Neural progenitor cell (in vitro differentiated cells): ENCODE measurements around the gene NDUFAF8. TPM values are rescaled to one million over a fixed set of nuclear protein-coding genes. Genes with fewer than 3 reads are reported as not detected.

Experiments
- DNase-seq: peaks from one replicate; pipeline ENCODE4 v3.0.0-alpha.2; 2016; ENCODE audit warnings: low spot score
- H2AFZ ChIP-seq: fragments of 200-600 bp; sonication (generic); replicated peaks from 2 replicates; pipeline ENCODE4 v1.6.1; 2016; ENCODE audit warnings: antibody characterized with exemption
- H3F3A ChIP-seq: fragments of 200-600 bp; sonication (generic); 2 replicates; pipeline ENCODE4 v1.6.1; 2016; ENCODE audit warnings: antibody characterized with exemption, low read depth
- H3K27ac ChIP-seq: fragments of 200-600 bp; sonication (generic); 2 replicates; pipeline ENCODE4 v1.5.1; 2016; ENCODE audit warnings: mild to moderate bottlenecking
- H3K27me3 ChIP-seq: fragments of 200-600 bp; sonication (generic); 2 replicates; pipeline ENCODE4 v1.6.1; 2016; ENCODE audit warnings: mild to moderate bottlenecking, moderate library complexity
- H3K36me3 ChIP-seq: fragments of 200-600 bp; sonication (generic); 2 replicates; pipeline ENCODE4 v1.5.1; 2016
- H3K4me1 ChIP-seq: fragments of 200-600 bp; sonication (generic); 2 replicates; pipeline ENCODE4 v1.6.1; 2016; ENCODE audit warnings: mixed run types
- H3K4me2 ChIP-seq: fragments of 200-600 bp; sonication (generic); 2 replicates; pipeline ENCODE4 v1.6.1; 2016
- H3K4me3 ChIP-seq: fragments of 200-600 bp; sonication (generic); 2 replicates; pipeline ENCODE4 v1.5.1; 2016
- H3K79me2 ChIP-seq: fragments of 200-600 bp; sonication (generic); 2 replicates; pipeline ENCODE4 v1.6.1; 2016; ENCODE audit warnings: low read depth
- H3K9ac ChIP-seq: fragments of 200-600 bp; sonication (generic); 2 replicates; pipeline ENCODE4 v1.6.1; 2016
- H3K9me3 ChIP-seq: fragments of 200-600 bp; sonication (generic); 2 replicates; pipeline ENCODE4 v1.5.1; 2016; ENCODE audit warnings: low read depth
- H4K20me1 ChIP-seq: fragments of 200-600 bp; sonication (generic); 2 replicates; pipeline ENCODE4 v1.6.1; 2016; ENCODE audit warnings: low read depth
- H3K27ac Mint-ChIP-seq: 3 replicates; pipeline ENCODE4 v1.8.0; 2021; ENCODE audit warnings: mixed read lengths
- H3K27me3 Mint-ChIP-seq: 2 replicates; pipeline ENCODE4 v1.8.0; 2022; ENCODE audit warnings: low read depth, mild to moderate bottlenecking, inconsistent platforms, moderate library complexity, mixed read lengths; ENCODE audit not compliant: insufficient read depth
- H3K36me3 Mint-ChIP-seq: 3 replicates; pipeline ENCODE4 v1.8.0; 2021; ENCODE audit warnings: mixed read lengths
- H3K4me1 Mint-ChIP-seq: 3 replicates; pipeline ENCODE4 v1.8.0; 2021; ENCODE audit warnings: mixed read lengths
- H3K4me3 Mint-ChIP-seq: 3 replicates; pipeline ENCODE4 v1.8.0; 2021; ENCODE audit warnings: mild to moderate bottlenecking, moderate library complexity, mixed read lengths
- H3K9me3 Mint-ChIP-seq: 3 replicates; pipeline ENCODE4 v1.8.0; 2020; ENCODE audit warnings: mixed read lengths
- EZH2 ChIP-seq: fragments of 200-600 bp; sonication (generic); IDR thresholded peaks from 2 replicates; pipeline ENCODE4 v1.6.1; 2017; ENCODE audit warnings: antibody characterized with exemption, mild to moderate bottlenecking, moderate library complexity
- EZH2phosphoT487 ChIP-seq: fragments of 200-600 bp; sonication (generic); IDR thresholded peaks from 2 replicates; pipeline ENCODE4 v1.6.1; 2017; ENCODE audit warnings: antibody characterized with exemption
- total RNA-seq: library from RNA; depleted of rRNA; stranded (reverse); fragments of >200 nt; gene quantifications from 2 replicates; pipeline ENCODE4 v1.2.3, GENCODE V29; 2015; ENCODE audit warnings: low replicate concordance
- TF ChIP-seq, protein P1 (sequence below): fragments of 200-600 bp; sonication (generic); IDR thresholded peaks from 2 replicates; pipeline ENCODE4 v1.5.1; 2017; ENCODE audit warnings: antibody characterized with exemption, mild to moderate bottlenecking

The NDUFAF8 gene
- total RNA-seq, 1 donor from 2014 or later: 34.7 TPM

DNA sequence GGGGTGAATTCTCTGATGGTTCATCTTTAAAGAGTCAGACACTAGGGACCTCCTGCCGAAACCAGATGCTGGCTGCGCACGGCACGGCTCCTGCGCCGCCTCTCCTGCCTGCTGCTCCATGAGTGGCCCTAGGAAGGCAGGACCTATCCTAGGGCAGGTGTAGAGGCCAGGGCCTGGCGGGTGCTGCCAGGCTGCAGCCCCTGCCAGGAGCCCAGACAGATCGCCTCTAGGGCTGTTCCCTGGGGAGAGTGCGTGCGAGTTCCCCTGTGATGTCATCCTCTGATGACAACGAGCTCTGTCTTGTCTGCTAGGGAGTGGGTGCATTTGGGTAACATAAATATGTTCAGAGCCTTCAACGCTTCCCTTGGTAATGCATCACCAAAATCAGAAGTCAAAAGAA lies 32.1 kb downstream of the NDUFAF8 start:
- no peak overlapping the region for H3K4me2 ChIP-seq
- peaks cover 27% of the 10 kb centered on the region for H3K36me3 Mint-ChIP-seq
- H3K9ac ChIP-seq: no peak overlapping the region
- H3K27me3 Mint-ChIP-seq: no peaks in the 10 kb centered on the region
- peak overlapping the region; percentile 84 for H3K27ac Mint-ChIP-seq
- TF ChIP-seq, protein P1, sequence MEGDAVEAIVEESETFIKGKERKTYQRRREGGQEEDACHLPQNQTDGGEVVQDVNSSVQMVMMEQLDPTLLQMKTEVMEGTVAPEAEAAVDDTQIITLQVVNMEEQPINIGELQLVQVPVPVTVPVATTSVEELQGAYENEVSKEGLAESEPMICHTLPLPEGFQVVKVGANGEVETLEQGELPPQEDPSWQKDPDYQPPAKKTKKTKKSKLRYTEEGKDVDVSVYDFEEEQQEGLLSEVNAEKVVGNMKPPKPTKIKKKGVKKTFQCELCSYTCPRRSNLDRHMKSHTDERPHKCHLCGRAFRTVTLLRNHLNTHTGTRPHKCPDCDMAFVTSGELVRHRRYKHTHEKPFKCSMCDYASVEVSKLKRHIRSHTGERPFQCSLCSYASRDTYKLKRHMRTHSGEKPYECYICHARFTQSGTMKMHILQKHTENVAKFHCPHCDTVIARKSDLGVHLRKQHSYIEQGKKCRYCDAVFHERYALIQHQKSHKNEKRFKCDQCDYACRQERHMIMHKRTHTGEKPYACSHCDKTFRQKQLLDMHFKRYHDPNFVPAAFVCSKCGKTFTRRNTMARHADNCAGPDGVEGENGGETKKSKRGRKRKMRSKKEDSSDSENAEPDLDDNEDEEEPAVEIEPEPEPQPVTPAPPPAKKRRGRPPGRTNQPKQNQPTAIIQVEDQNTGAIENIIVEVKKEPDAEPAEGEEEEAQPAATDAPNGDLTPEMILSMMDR: no peak
- TF ChIP-seq EZH2: no peak
- TF ChIP-seq EZH2phosphoT487: no peak
- no peak overlapping the region for H3K4me3 Mint-ChIP-seq
- no peaks in the 10 kb centered on the region for H4K20me1 ChIP-seq
- no peaks in the 10 kb centered on the region for H3K9me3 ChIP-seq
- H3K79me2 ChIP-seq: no peaks in the 10 kb centered on the region
- H3K9me3 Mint-ChIP-seq: no peaks in the 10 kb centered on the region
- no peaks in the 10 kb centered on the region for H3F3A ChIP-seq
- DNase-seq: no peak
- no peaks in the 10 kb centered on the region for H3K36me3 ChIP-seq
- no peak overlapping the region for H3K4me3 ChIP-seq
- H3K4me1 Mint-ChIP-seq: no peaks in the 10 kb centered on the region
- H3K4me1 ChIP-seq: no peaks in the 10 kb centered on the region
- no peak overlapping the region for H3K27ac ChIP-seq
- H3K27me3 ChIP-seq: no peaks in the 10 kb centered on the region
- no peak overlapping the region for H2AFZ ChIP-seq

DNA sequence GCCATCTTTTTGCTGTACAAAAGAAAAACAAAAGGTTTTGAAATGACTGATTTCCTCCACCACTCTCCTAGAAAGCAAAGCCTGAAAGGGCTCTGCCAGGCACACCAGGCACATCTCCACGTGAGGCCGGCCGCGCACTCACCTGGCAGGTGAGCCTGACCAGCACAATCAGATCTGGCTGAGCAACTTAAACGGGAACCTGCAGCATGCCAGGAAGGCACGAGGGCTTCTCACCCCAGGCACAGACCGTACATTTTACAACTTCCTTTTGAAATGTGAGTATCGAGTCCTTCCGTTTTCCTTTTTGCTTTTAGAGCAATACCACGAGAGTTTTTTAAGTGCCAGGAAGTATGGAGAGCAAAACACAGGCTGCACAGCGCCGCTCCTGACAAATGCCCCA lies 33.5 kb downstream of the NDUFAF8 start:
- H3K36me3 Mint-ChIP-seq: peaks cover 27% of the 10 kb centered on the region
- DNase-seq: no peak

DNA sequence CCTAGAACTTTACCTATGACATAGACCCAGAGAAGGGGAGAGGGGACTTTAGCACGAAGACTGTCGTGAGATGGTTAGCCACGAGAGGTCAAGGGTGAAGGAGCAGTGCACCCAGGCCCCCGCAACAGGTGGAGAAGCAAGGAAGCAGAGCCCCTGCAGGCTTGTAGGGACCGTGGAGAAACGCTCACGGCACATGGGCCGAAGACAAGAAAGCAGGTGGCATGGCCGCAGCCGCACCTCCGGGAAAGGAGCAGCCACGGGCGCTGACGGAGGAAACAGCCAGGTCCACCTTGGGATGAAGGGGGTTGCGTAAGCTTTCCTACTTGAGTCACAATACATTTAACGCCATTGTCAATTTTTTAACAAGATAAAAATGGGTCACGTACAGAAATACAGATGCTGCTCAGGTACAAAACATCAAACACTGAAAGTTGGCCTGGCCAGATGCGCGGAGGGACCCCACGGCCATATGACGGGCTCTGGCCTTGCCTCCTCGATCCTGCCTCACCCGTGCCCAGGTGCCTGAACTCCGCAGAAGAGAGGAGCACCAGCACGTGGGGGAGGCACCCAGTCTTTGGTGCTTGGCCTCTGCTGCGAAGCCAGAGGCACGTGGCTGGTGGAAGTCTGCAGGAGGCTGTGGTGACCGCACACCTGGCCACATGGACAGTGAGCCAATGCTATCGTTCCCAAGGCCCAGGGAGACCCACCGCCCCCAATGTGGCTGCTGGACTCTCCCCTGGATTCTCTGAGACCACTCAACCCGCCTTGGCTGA lies 34.8 kb downstream of the NDUFAF8 start:
- H3K4me3 Mint-ChIP-seq: no peak overlapping the region
- peaks cover 20% of the 10 kb centered on the region for H3K36me3 Mint-ChIP-seq
- no peaks in the 10 kb centered on the region for H3F3A ChIP-seq
- TF ChIP-seq, protein P1: no peak
- no peak for TF ChIP-seq EZH2phosphoT487
- no peak for TF ChIP-seq EZH2
- no peaks in the 10 kb centered on the region for H3K9me3 ChIP-seq
- H3K36me3 ChIP-seq: no peaks in the 10 kb centered on the region
- no peaks in the 10 kb centered on the region for H3K27me3 ChIP-seq
- H3K4me3 ChIP-seq: no peak overlapping the region
- no peak overlapping the region for H3K27ac Mint-ChIP-seq
- H3K9me3 Mint-ChIP-seq: no peaks in the 10 kb centered on the region
- H3K9ac ChIP-seq: no peak overlapping the region
- H3K79me2 ChIP-seq: no peaks in the 10 kb centered on the region
- no peaks in the 10 kb centered on the region for H4K20me1 ChIP-seq
- H3K4me1 Mint-ChIP-seq: no peaks in the 10 kb centered on the region
- H2AFZ ChIP-seq: no peak overlapping the region
- no peak overlapping the region for H3K27ac ChIP-seq
- no peak overlapping the region for H3K4me2 ChIP-seq
- H3K4me1 ChIP-seq: no peaks in the 10 kb centered on the region
- DNase-seq: no peak
- peaks cover 2% of the 10 kb centered on the region for H3K27me3 Mint-ChIP-seq

More for the DNA sequence above, 33.5 kb downstream of the NDUFAF8 start:
- no peaks in the 10 kb centered on the region for H3K9me3 ChIP-seq
- Mint-ChIP-seq H3K4me1 (no peaks in the 10 kb centered on the region), H3K9me3 (no peaks in the 10 kb centered on the region), H3K4me3 (no peak overlapping the region), H3K27me3 (peaks cover 2% of the 10 kb centered on the region), H3K27ac (peak overlapping the region; percentile 83)
- no peaks in the 10 kb centered on the region for H3K36me3 ChIP-seq
- TF ChIP-seq, protein P1: no peak
- TF ChIP-seq EZH2: no peak
- no peak for TF ChIP-seq EZH2phosphoT487
- H3K4me1 ChIP-seq: no peaks in the 10 kb centered on the region
- no peak overlapping the region for H3K4me2 ChIP-seq
- no peak overlapping the region for H3K9ac ChIP-seq
- H4K20me1 ChIP-seq: no peaks in the 10 kb centered on the region
- H3K27me3 ChIP-seq: no peaks in the 10 kb centered on the region
- H3K27ac ChIP-seq: no peak overlapping the region
- H2AFZ ChIP-seq: no peak overlapping the region
- no peaks in the 10 kb centered on the region for H3F3A ChIP-seq
- no peaks in the 10 kb centered on the region for H3K79me2 ChIP-seq
- no peak overlapping the region for H3K4me3 ChIP-seq
